T-cell (primary cell): ENCODE data around the gene DNAAF5. TPM values are rescaled to one million over a fixed set of nuclear protein-coding genes. Genes with fewer than 3 reads are reported as not detected.

Experiments used
- ATAC-seq, 4 experiments: fragments of 200-7000 bp in 3 of 4; fragments of 150-1000 bp in 1 of 4; cut with Tn5 transposase; replicated peaks in 1 of 4; 1 replicate in 3 of 4; 2 replicates in 1 of 4; pipeline ENCODE4 v1.10.0; 2021; ENCODE audit warnings: moderate library complexity in 3 of 4, mild to moderate bottlenecking in 2 of 4, moderate number of reproducible peaks in 1 of 4
- CTCF ChIA-PET, 2 donors: fragments of 300-600 bp; sonication (Branson Sonifier 250); formaldehyde crosslinking; loops; one replicate each; lab custom pipeline; 2022; ENCODE audit warnings: antibody characterized with exemption in 2 of 2; lab: Charles Lee
- POLR2A ChIA-PET, 2 donors: fragments of 300-600 bp; sonication (Branson Sonifier 250); formaldehyde crosslinking; loops; one replicate each; lab custom pipeline; 2022; ENCODE audit warnings: antibody characterized with exemption in 2 of 2; lab: Charles Lee
- DNase-seq, 35 experiments: peaks; one replicate each; pipeline versions ENCODE4 v3.0.0 to v3.0.0-alpha.2; 2013 to 2023
- H3K27ac ChIP-seq: one replicate; pipeline ENCODE4 v1.5.1; 2013; ENCODE audit warnings: low read length
- H3K27me3 ChIP-seq, 2 experiments: replicated peaks in 1 of 2; 1 replicate in 1 of 2; 2 replicates in 1 of 2; pipeline versions ENCODE4 v1.6.1 to v1.7.0; 2013; ENCODE audit warnings: low read length in 1 of 2, mixed read lengths in 1 of 2; ENCODE audit not compliant: control insufficient read depth in 2 of 2, insufficient read depth in 2 of 2; ENCODE audit errors: extremely low read depth in 1 of 2
- H3K36me3 ChIP-seq, 2 donors: 1 replicate in 1 of 2; 2 replicates in 1 of 2; pipeline versions ENCODE4 v1.6.1 to v1.7.0; 2013; ENCODE audit warnings: low read length in 1 of 2; ENCODE audit not compliant: control insufficient read depth in 2 of 2, insufficient read depth in 1 of 2; ENCODE audit errors: extremely low read depth in 1 of 2
- H3K4me1 ChIP-seq, 2 experiments: 1 replicate in 1 of 2; 2 replicates in 1 of 2; pipeline versions ENCODE4 v1.6.1 to v1.7.0; 2013; ENCODE audit warnings: low read length in 2 of 2, mixed read lengths in 1 of 2; ENCODE audit not compliant: insufficient read depth in 2 of 2, control insufficient read depth in 1 of 2; ENCODE audit errors: extremely low read depth in 1 of 2
- H3K4me3 ChIP-seq, 2 donors: 1 replicate in 1 of 2; 2 replicates in 1 of 2; pipeline versions ENCODE4 v1.5.1 to v1.7.0; 2013; ENCODE audit warnings: mild to moderate bottlenecking in 2 of 2, low read length in 1 of 2, moderate library complexity in 1 of 2; ENCODE audit not compliant: control insufficient read depth in 1 of 2; ENCODE audit errors: extremely low read depth in 1 of 2
- H3K9me3 ChIP-seq: 2 replicates; pipeline ENCODE4 v1.7.0; 2013
- H3K27ac Mint-ChIP-seq, 2 donors: one replicate each; pipeline ENCODE4 v1.8.0; 2020 to 2021; ENCODE audit warnings: mild to moderate bottlenecking in 2 of 2, mixed read lengths in 2 of 2
- H3K27me3 Mint-ChIP-seq, 2 donors: one replicate each; pipeline ENCODE4 v1.8.0; 2021 to 2022; ENCODE audit warnings: mixed read lengths in 2 of 2
- H3K36me3 Mint-ChIP-seq: one replicate; pipeline ENCODE4 v1.8.0; 2021; ENCODE audit warnings: mixed read lengths
- H3K4me1 Mint-ChIP-seq, 3 donors: one replicate each; pipeline ENCODE4 v1.8.0; 2020 to 2022; ENCODE audit warnings: mixed read lengths in 3 of 3, mild to moderate bottlenecking in 1 of 3
- H3K4me3 Mint-ChIP-seq, 3 donors: one replicate each; pipeline ENCODE4 v1.8.0; 2020 to 2022; ENCODE audit warnings: mild to moderate bottlenecking in 3 of 3, mixed read lengths in 3 of 3, moderate library complexity in 3 of 3
- H3K9me3 Mint-ChIP-seq, 3 donors: one replicate each; pipeline ENCODE4 v1.8.0; 2020 to 2022; ENCODE audit warnings: mixed read lengths in 3 of 3
- WGBS: methylation state at CpG from one replicate; pipeline ENCODE4 v1.1.5; 2013; ENCODE audit warnings: missing lambda C conversion rate; ENCODE audit not compliant: insufficient coverage; 5-methylcytosine and 5-hydroxymethylcytosine counted together
- total RNA-seq, 35 experiments: library from RNA in 6 of 35; stranded (reverse) in 6 of 35; fragments of 120-200 nt in 1 of 35; gene quantifications; one replicate each; pipeline versions ENCODE4 v1.2.1 to v1.2.4 and lab custom pipeline; 2013 to 2026

DNAAF5 gene
- total RNA-seq, 5 donors from 2014 or later (not counting 1 experiment from before 2014, with no cell fraction given), result 12.8 to 21.4 (median 17.1) TPM

DNA sequence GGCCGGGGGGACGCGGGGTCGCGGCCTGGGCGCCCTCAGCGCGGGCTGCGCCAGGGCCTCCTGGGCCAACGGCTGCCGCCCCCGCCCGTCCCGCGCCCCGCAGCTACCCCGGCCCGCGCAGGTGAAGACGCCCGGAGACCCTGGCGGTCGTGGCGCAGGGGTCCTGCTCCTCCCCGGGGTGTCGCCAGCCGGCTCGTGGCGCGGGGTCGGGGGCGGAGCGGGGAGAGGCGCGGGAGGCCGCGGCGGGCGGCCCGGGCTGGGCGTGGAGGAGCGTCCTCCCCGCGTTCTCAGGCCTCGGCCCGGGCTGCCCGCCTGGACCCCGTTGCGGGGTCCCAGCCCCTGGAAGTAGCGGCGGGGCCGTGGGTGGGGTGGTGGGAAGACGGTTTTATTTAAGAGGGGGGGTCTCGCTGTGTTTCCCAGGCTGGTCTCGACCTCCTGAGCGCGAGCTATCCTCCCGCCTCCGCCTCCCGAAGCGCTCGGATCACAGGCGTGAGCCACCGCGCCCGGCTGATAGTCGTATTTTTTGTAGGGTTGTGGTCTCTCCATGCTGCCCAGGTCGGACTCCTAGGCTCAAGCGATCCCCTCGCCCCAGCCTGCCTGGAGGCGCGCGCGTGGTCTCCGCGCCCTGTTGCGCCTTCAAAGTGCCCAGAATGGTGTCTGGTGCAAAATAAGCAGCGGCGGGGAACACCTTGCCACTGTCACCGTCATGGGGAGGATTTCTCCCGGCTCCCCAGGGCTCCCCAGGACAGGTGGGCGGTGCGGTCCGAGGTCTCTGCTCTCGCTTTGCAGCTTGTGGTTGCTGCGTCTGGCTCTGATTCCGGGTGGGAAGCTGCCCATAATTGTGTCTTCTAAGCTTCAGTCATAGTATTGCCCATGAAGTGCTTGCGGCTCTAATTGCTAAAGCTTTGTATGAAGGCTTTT lies 90.5 kb downstream of the DNAAF5 start:
- peak overlapping the region; percentile 91 to 94 (median 92) for H3K4me3 Mint-ChIP-seq
- peak overlapping the region; percentile 84 to 91 for H3K27ac Mint-ChIP-seq
- ChIA-PET CTCF (interaction anchor here in 1 of 2 donors (0.5 to 1.6 kb wide), 6 partner anchors 11 to 350 kb away, joined by 3 to 9 read pairs (median 4); partner anchors contain the start of gene SUN1), POLR2A (interaction anchor here in 1 of 2 donors (1.0 kb wide), 1 partner anchor 12 kb away, joined by 3 read pairs; no protein-coding TSS in a partner anchor)
- H3K9me3 Mint-ChIP-seq, result no peaks in the 10 kb centered on the region
- H3K27me3 ChIP-seq, result peaks cover 0 to 12% of the 10 kb centered on the region in 2 experiments
- peaks cover 19% of the 10 kb centered on the region for H3K36me3 Mint-ChIP-seq
- no peaks in the 10 kb centered on the region for H3K9me3 ChIP-seq
- H3K27me3 Mint-ChIP-seq, result no peaks in the 10 kb centered on the region
- peaks cover 65 to 67% (median 67%) of the 10 kb centered on the region in 3 donors for H3K4me1 Mint-ChIP-seq
- H3K4me1 ChIP-seq, result peaks cover 26 to 41% of the 10 kb centered on the region in 2 experiments
- H3K4me3 ChIP-seq, result peak overlapping the region; percentile 66 to 82
- DNase-seq, result peak in 12 of 35 experiments; percentile 7 to 52 (median 14)
- peak overlapping the region; percentile 19 for H3K27ac ChIP-seq
- H3K36me3 ChIP-seq, result no peaks in the 10 kb centered on the region
- peak in 3 of 4 experiments; percentile 9 to 19 (median 10) for ATAC-seq
- WGBS, result under 1% methylated on average over 86 of the region's 88 CpGs

DNA sequence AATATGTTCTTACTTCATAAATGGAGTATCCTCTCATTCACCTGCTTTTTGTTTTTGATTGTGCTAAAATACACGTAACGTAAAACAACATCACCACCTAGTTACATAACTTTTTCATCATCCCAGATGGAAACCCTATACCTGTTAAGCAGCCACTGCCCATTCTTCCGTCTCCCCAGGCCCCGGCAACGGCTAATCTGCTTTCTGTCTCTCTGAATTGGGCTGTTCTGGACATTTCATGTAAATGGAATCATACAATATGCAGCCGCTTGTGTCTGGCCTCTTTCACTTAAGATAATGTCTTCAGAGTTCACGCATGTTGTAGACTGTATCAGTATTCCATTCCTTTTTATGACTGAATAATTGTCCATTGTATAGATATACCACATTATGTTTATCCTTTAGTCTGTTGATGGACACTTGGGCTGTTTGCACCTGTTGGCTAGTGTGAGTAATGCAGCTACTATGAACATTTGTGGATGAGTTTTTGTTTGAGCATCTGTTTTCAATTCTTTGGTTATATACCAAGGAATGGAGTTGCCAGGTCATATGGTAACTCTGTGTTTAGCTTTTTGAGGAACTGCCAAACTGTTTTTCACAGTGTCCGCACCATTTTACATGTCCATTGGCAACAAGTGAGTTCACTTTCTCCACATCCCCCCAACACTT lies 91.7 kb downstream of the DNAAF5 start:
- WGBS, result 96% methylated on average over 5 of the region's 8 CpGs
- ChIA-PET CTCF (interaction anchor here in 1 of 2 donors (0.5 to 1.6 kb wide), 5 partner anchors 10 to 349 kb away, joined by 3 to 9 read pairs (median 4); partner anchors contain the start of gene SUN1), POLR2A (no interaction called here)
- H3K27ac Mint-ChIP-seq, result peak overlapping the region in 1 of 2 donors; percentile 56
- DNase-seq (peak in 1 of 35 experiments; percentile 42), ATAC-seq (no peak)
- peaks cover 2 to 7% of the 10 kb centered on the region in 2 donors for H3K36me3 ChIP-seq
- H3K9me3 Mint-ChIP-seq, result no peaks in the 10 kb centered on the region
- peaks cover 25% of the 10 kb centered on the region for H3K36me3 Mint-ChIP-seq
- H3K4me3 ChIP-seq, result no peak overlapping the region
- peaks cover 0 to 11% of the 10 kb centered on the region in 2 experiments for H3K27me3 ChIP-seq
- peaks cover 64 to 66% (median 66%) of the 10 kb centered on the region in 3 donors for H3K4me1 Mint-ChIP-seq
- H3K4me3 Mint-ChIP-seq, result peak overlapping the region; percentile 91 to 94 (median 92)
- no peaks in the 10 kb centered on the region for H3K9me3 ChIP-seq
- H3K27me3 Mint-ChIP-seq, result no peaks in the 10 kb centered on the region
- peaks cover 20 to 30% of the 10 kb centered on the region in 2 experiments for H3K4me1 ChIP-seq
- no peak overlapping the region for H3K27ac ChIP-seq

DNA sequence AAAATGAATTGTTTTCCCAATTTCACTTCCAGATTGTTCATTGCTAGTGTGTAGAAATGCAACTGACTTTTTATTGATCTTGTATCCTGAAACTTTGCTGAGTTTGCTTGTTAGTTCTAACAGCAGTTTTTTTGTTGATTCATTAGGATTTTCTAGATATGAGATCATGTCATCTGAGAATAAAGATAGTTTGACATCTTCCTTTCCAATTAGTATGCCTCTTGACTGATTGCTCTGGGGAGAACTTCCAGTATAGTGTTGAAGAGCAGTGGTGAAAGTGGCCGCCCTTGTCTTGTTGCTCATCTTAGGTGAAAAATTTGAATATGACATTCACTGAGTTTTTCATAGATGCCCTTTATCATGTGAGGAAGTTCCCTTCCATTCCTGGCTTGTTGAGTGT lies 93.8 kb downstream of the DNAAF5 start:
- Mint-ChIP-seq H3K4me3 (no peak overlapping the region), H3K9me3 (no peaks in the 10 kb centered on the region), H3K36me3 (peaks cover 38% of the 10 kb centered on the region), H3K27me3 (no peaks in the 10 kb centered on the region), H3K27ac (no peak overlapping the region), H3K4me1 (peaks cover 60 to 69% (median 66%) of the 10 kb centered on the region in 3 donors)
- ATAC-seq, result no peak
- POLR2A ChIA-PET, result no interaction called here
- Histone ChIP-seq H3K9me3 (no peaks in the 10 kb centered on the region), H3K4me3 (no peak overlapping the region), H3K27me3 (peaks cover 0 to 5% of the 10 kb centered on the region in 2 experiments), H3K4me1 (peaks cover 13 to 18% of the 10 kb centered on the region in 2 experiments), H3K36me3 (peaks cover 8 to 10% of the 10 kb centered on the region in 2 donors), H3K27ac (no peak overlapping the region)
- DNase-seq, result no peak
- CTCF ChIA-PET, result interaction anchor here (0.7 kb wide), 2 partner anchors 13 to 28 kb away, joined by 4 to 7 read pairs; no protein-coding TSS in a partner anchor
- no CpG with 5 or more reads among the region's 1 CpG for WGBS

DNA sequence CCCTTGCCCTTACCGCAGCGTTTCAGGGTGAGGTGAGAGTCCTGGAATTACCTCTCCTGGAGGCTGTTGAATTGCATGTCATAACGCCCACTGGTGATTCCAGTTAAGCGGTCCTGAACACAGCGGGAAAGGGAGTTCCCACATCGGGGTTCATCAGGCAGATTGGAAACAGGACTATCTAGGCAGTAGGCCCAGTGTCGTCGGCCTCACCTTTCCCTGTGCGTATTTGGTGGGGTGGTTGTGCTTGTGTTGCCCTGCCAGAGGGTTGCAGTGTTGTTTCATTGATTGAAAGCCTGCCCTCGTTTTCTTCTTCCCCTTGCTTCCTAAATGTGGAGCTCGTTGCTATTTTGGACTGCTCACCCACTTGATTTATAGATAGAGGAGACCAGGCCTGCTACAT lies 95.2 kb downstream of the DNAAF5 start:
- no peak overlapping the region for H3K4me3 Mint-ChIP-seq
- no peak for ATAC-seq
- no peak overlapping the region for H3K4me3 ChIP-seq
- no peaks in the 10 kb centered on the region for H3K9me3 Mint-ChIP-seq
- peaks cover 40% of the 10 kb centered on the region for H3K36me3 Mint-ChIP-seq
- no peaks in the 10 kb centered on the region for H3K27me3 Mint-ChIP-seq
- WGBS, result 88% methylated on average over 7 of the region's 11 CpGs
- H3K4me1 Mint-ChIP-seq, result peaks cover 67 to 77% (median 76%) of the 10 kb centered on the region in 3 donors
- CTCF ChIA-PET, result no interaction called here
- H3K9me3 ChIP-seq, result no peaks in the 10 kb centered on the region
- H3K27ac Mint-ChIP-seq, result no peak overlapping the region
- H3K4me1 ChIP-seq, result peaks cover 9 to 11% of the 10 kb centered on the region in 2 experiments
- POLR2A ChIA-PET, result no interaction called here
- no peak for DNase-seq
- H3K27me3 ChIP-seq, result peaks cover 0 to 3% of the 10 kb centered on the region in 2 experiments
- H3K27ac ChIP-seq, result no peak overlapping the region
- H3K36me3 ChIP-seq, result peaks cover 10 to 15% of the 10 kb centered on the region in 2 donors

DNA sequence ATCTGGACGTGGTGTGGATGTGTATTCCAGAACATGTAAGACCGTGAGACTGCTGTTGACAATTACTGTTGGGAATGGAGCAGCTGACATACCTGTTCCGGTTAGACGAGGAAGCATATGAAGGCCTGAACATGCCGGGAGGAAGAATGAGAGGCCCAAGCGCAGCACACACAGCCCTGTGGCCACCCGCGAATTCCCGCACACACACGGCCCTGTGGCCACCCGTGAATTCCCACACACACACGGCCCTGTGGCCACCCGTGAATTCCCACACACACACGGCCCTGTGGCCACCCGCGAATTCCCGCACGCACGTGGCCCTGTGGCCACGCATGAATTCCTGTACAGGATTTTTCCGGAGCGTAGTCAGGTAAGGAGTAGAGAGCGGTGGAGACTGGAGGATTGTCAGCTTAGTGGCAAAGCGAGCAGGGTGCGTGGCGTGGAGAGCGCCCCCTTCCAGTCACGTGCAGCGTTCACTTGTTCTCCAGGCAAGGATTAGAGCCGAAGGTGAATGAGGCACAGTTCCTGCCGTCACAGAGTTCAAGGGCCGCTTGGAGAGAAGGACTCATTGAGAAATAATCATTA lies 96.3 kb downstream of the DNAAF5 start:
- Mint-ChIP-seq H3K27ac (peak overlapping the region in 1 of 2 donors; percentile 9), H3K4me1 (peaks cover 59 to 75% (median 74%) of the 10 kb centered on the region in 3 donors), H3K9me3 (no peaks in the 10 kb centered on the region), H3K27me3 (no peaks in the 10 kb centered on the region), H3K4me3 (no peak overlapping the region), H3K36me3 (peaks cover 40% of the 10 kb centered on the region)
- CTCF ChIA-PET, result no interaction called here
- Histone ChIP-seq H3K27me3 (no peaks in the 10 kb centered on the region), H3K9me3 (no peaks in the 10 kb centered on the region), H3K4me1 (peaks cover 3 to 5% of the 10 kb centered on the region in 2 experiments), H3K4me3 (no peak overlapping the region), H3K27ac (no peak overlapping the region), H3K36me3 (peaks cover 10 to 15% of the 10 kb centered on the region in 2 donors)
- 93% methylated on average over 24 of the region's 32 CpGs for WGBS
- ATAC-seq, result no peak
- no peak for DNase-seq
- POLR2A ChIA-PET, result no interaction called here
